SK-N-SH (cell line): Measurements from ENCODE around the gene LHX6.

Experiments
- EP300 ChIP-seq, 2 experiments: IDR thresholded peaks; 2 replicates each; pipeline versions ENCODE4 v1.4.0 to v1.6.1; 2012; ENCODE audit warnings: borderline replicate concordance in 1 of 2, low read depth in 1 of 2, low read length in 1 of 2
- POLR2AphosphoS5 ChIP-seq: IDR thresholded peaks from 2 replicates; pipeline ENCODE4 v1.6.1; 2012; ENCODE audit warnings: low read depth, low read length
- RCOR1 ChIP-seq: fragments of 150-350 bp; IDR thresholded peaks from 2 replicates; pipeline ENCODE4 v1.6.1; 2017; ENCODE audit warnings: antibody characterized with exemption, low read length
- SMC3 ChIP-seq: IDR thresholded peaks from 2 replicates; pipeline ENCODE4 v1.6.1; 2012; ENCODE audit warnings: low read depth, low read length, improper control_type of control experiment
- TF ChIP-seq, protein P1 (sequence below): fragments of 200-600 bp; sonication (generic); IDR thresholded peaks from 2 replicates; pipeline ENCODE4 v1.6.1; 2017; ENCODE audit warnings: antibody characterized with exemption, mild to moderate bottlenecking, moderate library complexity

- TF ChIP-seq SMC3 (no peak), RCOR1 (no peak), POLR2AphosphoS5 (no peak), EP300 (IDR thresholded peaks at IDR 0.05; ENCODE audit: borderline replicate concordance in 1 of 2, low read depth in 1 of 2, low read length in 1 of 2) (no peak)
- TF ChIP-seq, protein P1, sequence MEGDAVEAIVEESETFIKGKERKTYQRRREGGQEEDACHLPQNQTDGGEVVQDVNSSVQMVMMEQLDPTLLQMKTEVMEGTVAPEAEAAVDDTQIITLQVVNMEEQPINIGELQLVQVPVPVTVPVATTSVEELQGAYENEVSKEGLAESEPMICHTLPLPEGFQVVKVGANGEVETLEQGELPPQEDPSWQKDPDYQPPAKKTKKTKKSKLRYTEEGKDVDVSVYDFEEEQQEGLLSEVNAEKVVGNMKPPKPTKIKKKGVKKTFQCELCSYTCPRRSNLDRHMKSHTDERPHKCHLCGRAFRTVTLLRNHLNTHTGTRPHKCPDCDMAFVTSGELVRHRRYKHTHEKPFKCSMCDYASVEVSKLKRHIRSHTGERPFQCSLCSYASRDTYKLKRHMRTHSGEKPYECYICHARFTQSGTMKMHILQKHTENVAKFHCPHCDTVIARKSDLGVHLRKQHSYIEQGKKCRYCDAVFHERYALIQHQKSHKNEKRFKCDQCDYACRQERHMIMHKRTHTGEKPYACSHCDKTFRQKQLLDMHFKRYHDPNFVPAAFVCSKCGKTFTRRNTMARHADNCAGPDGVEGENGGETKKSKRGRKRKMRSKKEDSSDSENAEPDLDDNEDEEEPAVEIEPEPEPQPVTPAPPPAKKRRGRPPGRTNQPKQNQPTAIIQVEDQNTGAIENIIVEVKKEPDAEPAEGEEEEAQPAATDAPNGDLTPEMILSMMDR = no peak
Observed at GRCh38 chr9:122213102-122213588, 15.6 kb downstream of the LHX6 start.
